Neural progenitor cell (in vitro differentiated cells): ENCODE measurements around the gene ADGRA1.

Source experiments
- EZH2 ChIP-seq: fragments of 200-600 bp; sonication (generic); IDR thresholded peaks from 2 replicates; pipeline ENCODE4 v1.6.1; 2017; ENCODE audit warnings: antibody characterized with exemption, mild to moderate bottlenecking, moderate library complexity
- TF ChIP-seq, protein P1 (sequence below): fragments of 200-600 bp; sonication (generic); IDR thresholded peaks from 2 replicates; pipeline ENCODE4 v1.5.1; 2017; ENCODE audit warnings: antibody characterized with exemption, mild to moderate bottlenecking

DNA sequence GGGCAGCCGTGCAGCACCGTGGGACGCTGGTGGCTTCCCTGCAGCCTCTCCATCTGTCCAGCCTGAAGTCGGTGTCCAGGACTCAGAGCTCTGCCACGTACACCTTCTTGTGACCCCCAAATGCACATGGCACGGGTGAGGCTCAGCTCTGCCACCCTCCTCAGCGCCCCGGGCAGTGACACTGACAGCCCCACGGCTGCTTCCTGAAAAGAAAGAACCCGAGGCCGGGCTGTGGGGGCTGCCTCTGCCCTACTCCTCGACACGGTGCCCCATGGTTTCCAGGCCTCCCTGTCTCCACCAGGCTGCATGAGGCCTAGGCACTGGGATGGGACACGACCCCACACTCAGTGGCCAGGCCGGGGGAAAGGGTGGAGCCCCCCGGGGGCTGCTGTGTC lies 13.7 kb downstream of the ADGRA1 start:
- TF ChIP-seq, protein P1, sequence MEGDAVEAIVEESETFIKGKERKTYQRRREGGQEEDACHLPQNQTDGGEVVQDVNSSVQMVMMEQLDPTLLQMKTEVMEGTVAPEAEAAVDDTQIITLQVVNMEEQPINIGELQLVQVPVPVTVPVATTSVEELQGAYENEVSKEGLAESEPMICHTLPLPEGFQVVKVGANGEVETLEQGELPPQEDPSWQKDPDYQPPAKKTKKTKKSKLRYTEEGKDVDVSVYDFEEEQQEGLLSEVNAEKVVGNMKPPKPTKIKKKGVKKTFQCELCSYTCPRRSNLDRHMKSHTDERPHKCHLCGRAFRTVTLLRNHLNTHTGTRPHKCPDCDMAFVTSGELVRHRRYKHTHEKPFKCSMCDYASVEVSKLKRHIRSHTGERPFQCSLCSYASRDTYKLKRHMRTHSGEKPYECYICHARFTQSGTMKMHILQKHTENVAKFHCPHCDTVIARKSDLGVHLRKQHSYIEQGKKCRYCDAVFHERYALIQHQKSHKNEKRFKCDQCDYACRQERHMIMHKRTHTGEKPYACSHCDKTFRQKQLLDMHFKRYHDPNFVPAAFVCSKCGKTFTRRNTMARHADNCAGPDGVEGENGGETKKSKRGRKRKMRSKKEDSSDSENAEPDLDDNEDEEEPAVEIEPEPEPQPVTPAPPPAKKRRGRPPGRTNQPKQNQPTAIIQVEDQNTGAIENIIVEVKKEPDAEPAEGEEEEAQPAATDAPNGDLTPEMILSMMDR: no peak
- TF ChIP-seq EZH2: no peak
